ENCODE data around the gene ETS1. TPM values are rescaled to one million over a fixed set of nuclear protein-coding genes. Genes with fewer than 3 reads are reported as not detected.

ETS1 gene
- polyA plus RNA-seq, 1 experiment, result 32.3 TPM

- Histone ChIP-seq H3K4me3 (ENCODE audit: low read depth, low read length) (no peak overlapping the region), H3K27me3 (ENCODE audit: control insufficient read depth, insufficient read depth, low read length) (no peaks in the 10 kb centered on the region), H3K9me3 (ENCODE audit: control insufficient read depth, insufficient read depth, low read length) (no peaks in the 10 kb centered on the region), H3K27ac (ENCODE audit: low read depth, low read length) (no peak overlapping the region)
- ChIA-PET CTCF (interaction anchor here (1.0 to 1.2 kb wide), 2 partner anchors 8 to 221 kb away, joined by 3 to 8 read pairs; no protein-coding TSS in a partner anchor), POLR2A (no interaction called here)
- DNase-seq (ENCODE audit: low read depth, low spot score), result peak; percentile 60
- TF ChIP-seq CTCF (IDR thresholded peaks at IDR 0.05; ENCODE audit: low read depth, low read length), result no peak
Observed at GRCh38 chr11:128409476-128409875, 177.9 kb downstream of the ETS1 start.

Small RNAs within 50 kb of the gene (small RNA-seq; reads per million reads assigned to genes)
- not detected for gene MIR6090 (ENCODE audit: insufficient read length, low read depth)

Other genes with a start within 250 kb of the ETS1 start
- 11.9 and 13.1 TPM in 2 replicates for gene FLI1, start 106.5 kb upstream of the ETS1 start, polyA plus RNA-seq (2011; rRNA removed)

Data from AG04450 (cell line).